HG02943 (cell line): ENCODE data around the gene COL1A1.
A peak's percentile ranks its signal among the peaks of the same experiment; 100 is the strongest.

Source experiments
- ATAC-seq: cut with Tn5 transposase; IDR thresholded peaks from one replicate; pipeline ENCODE4 v1.9.1; 2021; ENCODE audit warnings: mild to moderate bottlenecking, low read depth, moderate library complexity; ENCODE audit not compliant: unreplicated experiment

COL1A1 gene

DNA sequence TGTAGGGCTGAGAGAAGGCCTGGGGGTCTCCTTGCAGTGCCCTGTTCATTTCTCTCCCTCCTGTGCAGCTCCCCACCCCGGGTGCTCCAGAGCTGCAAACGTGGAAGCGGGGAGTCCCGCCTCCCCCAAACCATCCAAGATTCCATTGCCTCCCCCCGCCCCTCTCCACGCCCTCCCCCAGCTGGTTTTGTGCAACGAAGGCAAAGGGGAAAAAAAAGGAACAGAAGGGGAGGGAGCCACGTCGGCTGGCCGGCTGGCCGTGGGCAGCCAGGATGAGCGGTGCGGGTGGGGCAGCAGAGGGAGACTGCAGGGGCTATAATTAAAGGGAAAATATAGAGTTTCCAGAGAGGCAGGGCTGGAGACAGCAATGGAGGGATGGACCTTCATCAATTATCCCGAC is 1.7 kb upstream of the COL1A1 start:
- no peak for ATAC-seq

GRCh38 chr17:50200457-50201275 is 765 bp downstream of the COL1A1 start:
- peak; percentile 60 for ATAC-seq

GRCh38 chr17:50199803-50200456 is 1.5 kb downstream of the COL1A1 start:
- ATAC-seq, result peak; percentile 33

GRCh38 chr17:50199211-50199802 is 2.1 kb downstream of the COL1A1 start:
- no peak for ATAC-seq

DNA sequence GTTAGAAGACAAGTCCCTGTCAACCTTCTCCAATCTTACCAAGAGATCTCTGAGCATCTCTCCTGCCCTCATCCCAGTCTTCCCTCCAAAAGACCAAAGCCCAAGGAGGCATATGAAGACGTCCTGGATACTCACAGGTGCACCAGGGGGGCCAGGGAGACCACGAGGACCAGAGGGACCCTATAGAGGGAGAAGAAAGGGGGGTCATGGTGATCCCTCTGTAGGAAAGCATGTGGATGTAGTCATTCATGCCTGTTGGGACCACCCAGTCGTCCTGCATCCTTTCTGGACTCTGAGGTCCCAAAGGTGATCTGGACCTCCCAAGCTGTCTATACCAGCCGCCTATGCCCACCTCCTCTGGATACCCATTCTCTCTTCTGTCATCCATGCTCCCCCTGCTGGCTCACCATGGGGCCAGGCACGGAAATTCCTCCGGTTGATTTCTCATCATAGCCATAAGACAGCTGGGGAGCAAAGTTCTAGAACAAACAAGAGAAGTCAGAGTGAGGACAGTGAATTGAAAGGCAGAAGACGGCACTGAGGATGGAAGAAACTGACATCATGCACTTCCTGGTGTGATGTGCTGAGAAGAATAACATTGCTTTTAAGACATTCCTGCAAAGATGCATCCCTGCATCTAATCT is 3.3 kb downstream of the COL1A1 start:
- ATAC-seq, result no peak

DNA sequence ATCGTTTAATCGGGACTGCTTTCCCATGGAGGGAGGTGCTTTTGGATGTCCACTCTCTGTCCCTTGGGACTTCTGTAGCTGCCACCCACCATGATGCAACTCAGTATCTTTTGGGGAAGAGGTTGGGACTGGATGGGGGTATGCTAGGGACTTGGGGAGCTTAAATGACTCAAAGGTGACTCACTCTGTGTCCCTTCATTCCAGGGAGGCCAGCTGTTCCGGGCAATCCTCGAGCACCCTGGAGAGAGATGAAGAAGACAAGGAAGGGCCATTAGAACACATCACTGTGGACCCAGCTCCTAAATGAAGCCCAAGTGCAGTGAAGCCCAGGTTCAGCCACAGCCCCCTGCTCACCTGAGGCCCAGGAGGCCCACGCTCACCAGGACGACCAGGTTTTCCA is 4.6 kb downstream of the COL1A1 start:
- no peak for ATAC-seq

DNA sequence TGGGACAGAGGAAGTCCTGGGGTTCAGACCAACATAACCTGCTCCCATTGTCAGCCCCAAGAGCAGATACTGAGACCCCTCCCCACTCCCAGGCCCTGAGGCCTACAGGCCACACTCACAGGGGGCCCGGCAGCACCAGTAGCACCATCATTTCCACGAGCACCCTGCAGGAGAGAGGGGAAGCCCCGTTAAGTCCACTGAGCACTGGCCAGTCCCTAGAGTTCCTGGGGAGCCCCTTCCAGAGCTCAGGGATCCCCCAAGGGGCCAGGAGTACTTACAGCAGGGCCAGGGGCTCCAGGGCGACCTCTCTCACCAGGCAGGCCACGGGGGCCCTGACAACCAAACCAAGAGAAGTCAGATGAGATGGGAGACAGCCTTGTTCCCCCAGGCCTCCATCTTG is 5.4 kb downstream of the COL1A1 start:
- ATAC-seq, result no peak

- no peak for ATAC-seq
Measured at GRCh38 chr17:50194934-50195865, 6.2 kb downstream of the COL1A1 start.

- ATAC-seq, result no peak
Measured at GRCh38 chr17:50194140-50194933, 7.1 kb downstream of the COL1A1 start.

DNA sequence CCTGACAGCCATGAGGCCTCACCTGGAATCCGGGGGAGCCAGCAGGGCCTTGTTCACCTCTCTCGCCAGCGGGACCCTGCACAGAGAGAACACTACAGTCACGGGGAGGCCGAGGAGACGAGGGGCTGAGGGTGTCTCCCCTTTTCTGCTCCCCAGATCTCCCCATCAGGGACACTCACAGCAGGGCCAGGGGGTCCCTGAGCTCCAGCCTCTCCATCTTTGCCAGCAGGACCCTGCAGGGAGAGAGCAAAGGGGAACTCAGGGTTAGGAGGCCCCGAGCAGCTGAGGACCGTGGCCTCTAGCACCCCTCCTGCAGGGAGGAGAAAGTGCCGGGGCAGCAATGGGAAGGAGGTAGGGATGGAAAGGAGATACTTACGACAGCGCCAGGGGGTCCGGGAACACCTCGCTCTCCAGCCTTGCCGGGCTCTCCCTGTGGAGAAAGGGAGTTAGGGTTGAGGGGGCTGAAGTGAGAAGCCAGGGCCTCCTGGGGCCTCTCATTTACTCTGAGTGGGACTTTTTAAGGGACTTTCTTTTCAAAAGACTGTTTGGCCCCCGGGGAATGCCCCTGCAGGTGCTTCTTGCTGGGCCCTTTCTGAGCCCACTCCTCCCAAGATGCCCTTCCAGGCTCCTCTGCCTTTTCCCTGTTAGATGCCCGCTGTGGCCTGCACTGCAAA is 8.7 kb downstream of the COL1A1 start:
- no peak for ATAC-seq

GRCh38 chr17:50192144-50192617 is 9.2 kb downstream of the COL1A1 start:
- ATAC-seq, result no peak

DNA sequence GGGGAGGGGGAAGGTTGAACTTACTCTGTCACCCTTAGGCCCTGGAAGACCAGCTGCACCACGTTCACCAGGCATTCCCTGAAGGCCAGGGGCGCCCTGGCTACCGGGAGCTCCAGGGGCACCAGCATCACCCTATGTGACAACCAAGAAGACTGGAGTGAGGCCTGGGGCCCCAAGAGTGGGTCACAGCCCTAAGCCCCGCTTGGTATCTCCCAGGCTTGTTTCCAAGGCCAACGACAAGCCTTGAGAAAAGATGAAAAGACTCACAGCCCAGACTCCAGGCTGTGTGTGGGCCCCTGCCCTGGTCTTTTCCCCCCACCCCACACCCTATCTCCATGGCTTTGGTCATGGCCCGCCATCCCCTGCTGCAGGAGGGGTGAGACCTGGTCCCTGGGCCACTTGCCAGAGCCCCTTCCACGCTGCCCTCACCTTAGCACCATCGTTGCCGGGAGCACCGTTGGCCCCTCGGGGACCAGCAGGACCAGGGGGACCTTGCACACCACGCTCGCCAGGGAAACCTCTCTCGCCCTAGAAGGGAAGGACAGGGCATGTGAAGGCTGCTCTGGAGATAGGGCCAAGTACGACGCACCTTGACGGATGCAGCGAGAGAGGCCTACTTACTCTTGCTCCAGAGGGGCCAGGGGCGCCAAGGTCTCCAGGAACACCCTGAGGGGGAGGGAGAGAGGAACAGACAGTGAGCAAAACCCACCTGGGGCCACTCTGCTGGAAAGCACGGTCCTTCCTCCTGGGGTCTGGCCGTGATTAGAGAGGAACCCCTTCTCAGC is 9.9 kb downstream of the COL1A1 start:
- ATAC-seq, result no peak

- no peak for ATAC-seq
Measured at GRCh38 chr17:50190603-50191358, 10.7 kb downstream of the COL1A1 start.

- no peak for ATAC-seq
Measured at GRCh38 chr17:50190293-50190602, 11.2 kb downstream of the COL1A1 start.

DNA sequence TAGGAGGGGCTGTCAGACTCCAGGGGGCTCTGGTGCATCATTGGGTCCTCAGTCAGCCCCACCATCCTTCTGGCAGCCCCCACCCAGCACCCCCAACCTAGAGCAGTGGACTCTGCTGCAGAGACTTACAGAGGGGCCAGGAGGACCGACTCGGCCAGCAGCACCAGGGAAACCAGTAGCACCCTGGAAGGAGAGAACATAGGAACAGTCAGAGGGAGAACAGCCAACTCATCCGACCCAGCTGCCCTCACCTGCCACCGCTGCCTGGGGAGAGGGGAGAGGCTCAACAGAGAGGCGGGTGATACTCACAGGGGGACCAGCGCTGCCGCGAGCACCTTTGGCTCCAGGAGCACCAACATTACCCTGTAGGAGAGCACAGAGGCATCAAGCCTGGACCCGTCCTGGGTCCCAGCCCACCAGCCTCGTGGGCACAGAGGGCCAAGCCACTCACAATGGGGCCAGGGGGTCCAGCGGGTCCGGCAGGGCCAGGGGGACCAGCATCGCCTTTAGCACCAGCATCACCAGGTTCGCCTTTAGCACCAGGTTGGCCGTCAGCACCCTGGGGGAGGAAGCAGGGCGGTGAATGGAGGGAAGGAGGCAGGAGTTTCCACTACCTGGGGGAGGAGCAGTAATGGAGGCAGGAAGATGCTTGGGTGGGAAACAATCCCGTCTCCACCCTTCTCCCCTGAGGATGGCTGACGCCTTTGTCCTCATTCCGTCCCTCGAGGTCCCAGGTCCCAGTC is 11.7 kb downstream of the COL1A1 start:
- ATAC-seq, result no peak

GRCh38 chr17:50188921-50189549 is 12.4 kb downstream of the COL1A1 start:
- no peak for ATAC-seq
